NT2/D1 (cell line): Measurements from ENCODE around the gene CLMN.

ENCODE experiments used
- YY1 ChIP-seq: IDR thresholded peaks from 2 replicates; pipeline ENCODE4 v1.6.1; 2011; ENCODE audit not compliant: insufficient read length, insufficient read depth
- ZNF274 ChIP-seq: IDR thresholded peaks from 2 replicates; pipeline ENCODE4 v1.6.1; 2011; ENCODE audit warnings: mild to moderate bottlenecking, low read depth, low read length

DNA sequence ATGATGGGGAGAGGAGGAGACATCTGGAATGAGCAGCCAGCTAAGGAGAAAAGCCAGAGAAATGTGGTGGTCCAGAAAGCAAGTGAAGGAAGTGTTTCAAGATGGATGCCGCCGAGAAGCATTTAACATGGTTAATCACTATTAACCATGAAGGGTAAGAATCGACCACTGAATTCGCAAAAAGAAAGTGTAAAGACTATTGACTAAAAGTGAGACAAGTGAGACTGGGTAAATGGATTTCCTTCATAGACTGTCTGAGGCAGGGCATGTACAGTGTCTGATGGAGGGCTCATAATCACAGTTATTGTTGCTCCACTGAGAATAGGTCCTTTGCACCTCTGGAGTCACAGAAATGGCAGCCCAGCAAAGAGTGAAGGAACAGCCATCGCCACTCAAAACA is 25.3 kb upstream of the CLMN start:
- no peak for TF ChIP-seq ZNF274
- TF ChIP-seq YY1, result no peak
